ENCODE measurements around the gene ITIH5.

ITIH5 gene

DNA sequence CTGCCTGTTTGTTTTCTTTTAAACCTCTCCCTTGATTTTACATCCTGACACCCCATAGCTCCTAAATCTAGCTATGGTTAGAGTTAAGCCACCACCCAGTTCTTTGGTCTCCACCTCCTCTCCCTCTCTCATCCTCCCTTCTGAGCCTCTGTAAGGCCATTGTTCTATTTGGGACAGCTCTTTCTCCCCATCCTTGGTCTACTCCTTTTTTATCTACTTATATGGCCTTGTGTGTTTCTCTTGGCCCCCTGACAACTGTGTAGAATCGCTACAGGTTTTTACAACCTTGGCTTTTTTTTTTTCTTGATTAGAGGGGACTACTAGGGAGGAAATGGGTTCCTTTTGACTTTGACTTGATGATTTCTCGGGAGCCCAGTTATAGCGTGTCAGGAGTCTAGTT lies 3.4 kb upstream of the ITIH5 start:
- ChIA-PET CTCF (interaction anchor here (0.6 kb wide), 1 partner anchor 86 kb away, joined by 3 read pairs; no protein-coding TSS in a partner anchor), POLR2A (no interaction called here)
- DNase-seq (ENCODE audit: extremely low spot score) = no peak
- TF ChIP-seq FOXA1 (IDR thresholded peaks at IDR 0.05) = no peak
- no peak for TF ChIP-seq NFRKB (IDR thresholded peaks at IDR 0.05)
- no peak for TF ChIP-seq TARDBP (IDR thresholded peaks at IDR 0.05)
- no peak for TF ChIP-seq ELF4 (IDR thresholded peaks at IDR 0.05)
- no peak for TF ChIP-seq CTBP1 (IDR thresholded peaks at IDR 0.05; ENCODE audit: borderline replicate concordance)
- TF ChIP-seq SUZ12 (IDR thresholded peaks at IDR 0.05) = no peak
- TF ChIP-seq, protein P1, sequence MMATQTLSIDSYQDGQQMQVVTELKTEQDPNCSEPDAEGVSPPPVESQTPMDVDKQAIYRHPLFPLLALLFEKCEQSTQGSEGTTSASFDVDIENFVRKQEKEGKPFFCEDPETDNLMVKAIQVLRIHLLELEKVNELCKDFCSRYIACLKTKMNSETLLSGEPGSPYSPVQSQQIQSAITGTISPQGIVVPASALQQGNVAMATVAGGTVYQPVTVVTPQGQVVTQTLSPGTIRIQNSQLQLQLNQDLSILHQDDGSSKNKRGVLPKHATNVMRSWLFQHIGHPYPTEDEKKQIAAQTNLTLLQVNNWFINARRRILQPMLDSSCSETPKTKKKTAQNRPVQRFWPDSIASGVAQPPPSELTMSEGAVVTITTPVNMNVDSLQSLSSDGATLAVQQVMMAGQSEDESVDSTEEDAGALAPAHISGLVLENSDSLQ (IDR thresholded peaks at IDR 0.05) = no peak
- TF ChIP-seq L3MBTL2 (conservative IDR thresholded peaks at IDR 0.05) = no peak
- no peak for TF ChIP-seq ARNT (IDR thresholded peaks at IDR 0.05)
- TF ChIP-seq HDGF (IDR thresholded peaks at IDR 0.05; ENCODE audit: borderline replicate concordance) = no peak
- no peak for TF ChIP-seq BHLHE40 (IDR thresholded peaks at IDR 0.05; ENCODE audit: borderline replicate concordance)
- TF ChIP-seq FOXM1 (IDR thresholded peaks at IDR 0.05; ENCODE audit: borderline replicate concordance) = no peak
- no peak for TF ChIP-seq FOXK2 (IDR thresholded peaks at IDR 0.05)
- no peak for TF ChIP-seq LEF1 (IDR thresholded peaks at IDR 0.05; ENCODE audit: borderline replicate concordance)

DNA sequence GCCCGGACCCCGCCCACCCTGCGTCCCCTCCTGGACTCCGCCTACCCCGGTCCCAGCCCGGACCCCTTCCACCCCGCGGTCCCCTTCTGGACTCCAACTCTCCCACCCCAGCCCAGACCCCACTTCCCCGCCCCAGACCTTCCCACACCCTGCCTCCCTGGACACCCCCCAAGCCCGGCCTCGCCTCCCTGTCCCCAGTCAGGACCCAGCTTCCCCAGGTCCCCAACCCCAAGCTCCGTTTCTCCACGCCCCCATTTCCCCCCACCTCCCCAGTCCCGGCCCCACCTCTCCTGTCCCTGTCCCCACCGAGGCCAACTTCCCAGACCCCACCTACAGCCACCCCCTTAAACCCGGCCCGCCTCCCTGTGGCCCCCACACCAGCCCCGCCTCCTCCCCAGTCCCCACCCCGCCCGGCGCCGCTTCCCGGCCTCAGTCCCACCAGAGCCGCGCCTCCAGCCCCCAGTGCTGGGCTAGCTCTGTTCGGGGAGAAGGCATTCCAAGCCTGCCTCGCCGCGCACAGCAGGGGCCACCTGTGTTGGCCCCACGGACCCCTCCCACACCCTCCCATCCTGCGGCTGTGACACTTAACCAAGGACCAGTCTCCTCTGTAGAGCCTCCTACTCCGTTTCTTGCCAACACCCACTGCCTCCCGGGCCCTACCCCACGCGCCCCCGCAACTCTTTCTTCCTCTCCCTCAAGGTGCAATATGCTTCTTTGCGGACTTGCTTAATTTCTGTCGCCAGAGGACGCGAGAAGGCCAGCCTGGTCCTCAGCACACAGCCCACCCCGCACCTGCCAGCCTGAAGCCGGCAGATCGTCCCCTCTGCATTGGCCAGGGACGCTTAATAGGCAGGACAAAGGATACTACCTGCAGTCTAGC lies 736 bp upstream of the ITIH5 start:
- TF ChIP-seq, protein P1 (IDR thresholded peaks at IDR 0.05) = no peak
- TF ChIP-seq FOXA1 (IDR thresholded peaks at IDR 0.05) = no peak
- TF ChIP-seq HDGF (IDR thresholded peaks at IDR 0.05; ENCODE audit: borderline replicate concordance) = no peak
- no peak for TF ChIP-seq SP1 (IDR thresholded peaks at IDR 0.05)
- TF ChIP-seq SUZ12 (IDR thresholded peaks at IDR 0.05) = no peak
- no peak for TF ChIP-seq FOXM1 (IDR thresholded peaks at IDR 0.05; ENCODE audit: borderline replicate concordance)
- TF ChIP-seq CTBP1 (IDR thresholded peaks at IDR 0.05; ENCODE audit: borderline replicate concordance) = no peak
- TF ChIP-seq LEF1 (IDR thresholded peaks at IDR 0.05; ENCODE audit: borderline replicate concordance) = no peak
- TF ChIP-seq TARDBP (IDR thresholded peaks at IDR 0.05) = no peak
- ChIA-PET POLR2A (no interaction called here), CTCF (interaction anchor here (2.4 kb wide), 1 partner anchor 19 kb away, joined by 7 read pairs; no protein-coding TSS in a partner anchor)
- no peak for DNase-seq (ENCODE audit: extremely low spot score)

DNA sequence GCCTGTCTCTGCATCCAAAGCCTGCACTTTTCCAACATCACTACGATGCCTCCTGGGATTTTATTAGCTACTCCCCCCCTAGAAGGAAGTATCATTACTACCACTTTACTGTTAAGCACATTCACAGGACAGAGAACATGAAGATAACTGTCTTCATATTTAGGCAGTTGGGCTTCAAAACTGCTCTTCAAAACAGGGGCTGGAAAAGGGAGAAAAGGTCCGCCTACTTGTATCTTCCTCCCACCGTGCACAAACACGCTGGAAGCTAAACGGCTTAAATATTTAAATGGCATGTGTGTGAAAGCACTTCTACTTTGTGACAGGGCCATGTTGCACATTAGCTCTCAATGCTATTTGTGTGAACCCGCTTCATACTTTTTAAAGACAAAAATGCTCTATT lies 999 bp downstream of the ITIH5 start:
- TF ChIP-seq, protein P1 (IDR thresholded peaks at IDR 0.05) = no peak
- DNase-seq (ENCODE audit: extremely low spot score) = no peak
- ChIA-PET CTCF (interaction anchor here (1.3 to 2.4 kb wide), 2 partner anchors 21 to 140 kb away, joined by 5 to 7 read pairs; no protein-coding TSS in a partner anchor), POLR2A (no interaction called here)

DNA sequence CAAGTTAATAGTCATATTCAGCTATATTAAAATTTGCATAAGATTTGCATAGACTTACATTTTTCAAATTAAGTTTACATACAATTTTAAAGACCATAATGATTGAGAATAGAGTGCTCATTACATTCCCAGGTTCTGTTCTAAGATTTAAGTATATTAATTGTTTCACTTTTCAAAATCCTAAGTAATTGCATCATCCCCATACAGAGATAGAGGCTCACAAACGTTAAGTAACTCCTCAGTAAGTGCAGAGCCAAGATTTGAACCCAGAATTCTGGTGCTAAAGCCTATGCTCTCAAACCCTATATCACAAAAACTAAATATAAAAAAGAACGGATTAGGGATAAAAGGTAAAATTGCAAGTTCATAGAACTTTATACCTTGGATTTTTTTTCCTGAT lies 2.1 kb downstream of the ITIH5 start:
- no peak for TF ChIP-seq FOXM1 (IDR thresholded peaks at IDR 0.05; ENCODE audit: borderline replicate concordance)
- POLR2A ChIA-PET = no interaction called here
- CTCF ChIA-PET = interaction anchor here (1.3 kb wide), 1 partner anchor 139 kb away, joined by 5 read pairs; no protein-coding TSS in a partner anchor
- no peak for DNase-seq (ENCODE audit: extremely low spot score)

DNA sequence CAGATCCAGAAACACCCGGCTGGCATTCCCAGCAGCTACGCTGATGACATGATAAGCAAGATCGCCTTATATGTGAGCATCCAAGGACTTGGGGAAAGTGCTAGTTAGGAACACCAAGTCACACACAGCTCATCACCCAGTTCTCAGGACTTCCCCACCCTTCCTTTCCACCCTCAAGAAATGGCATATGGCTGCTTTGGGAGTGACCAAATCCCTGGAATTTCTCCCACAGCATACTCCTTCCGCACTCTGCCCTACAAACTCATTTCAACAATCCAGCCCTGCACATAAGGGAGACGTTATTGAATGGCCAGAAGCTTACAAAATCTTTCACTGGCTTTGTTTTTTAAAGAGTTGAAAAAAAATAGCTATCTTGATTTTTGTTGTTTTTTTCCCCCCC lies 4.2 kb downstream of the ITIH5 start:
- ChIA-PET CTCF (interaction anchor here (0.7 kb wide), 1 partner anchor 780 kb away, joined by 6 read pairs; no protein-coding TSS in a partner anchor), POLR2A (no interaction called here)
- no peak for TF ChIP-seq ELF4 (IDR thresholded peaks at IDR 0.05)
- no peak for TF ChIP-seq TARDBP (IDR thresholded peaks at IDR 0.05)
- no peak for TF ChIP-seq ARNT (IDR thresholded peaks at IDR 0.05)
- no peak for TF ChIP-seq HDGF (IDR thresholded peaks at IDR 0.05; ENCODE audit: borderline replicate concordance)
- TF ChIP-seq, protein P1 (IDR thresholded peaks at IDR 0.05) = no peak
- no peak for TF ChIP-seq FOXA1 (IDR thresholded peaks at IDR 0.05)
- TF ChIP-seq LEF1 (IDR thresholded peaks at IDR 0.05; ENCODE audit: borderline replicate concordance) = no peak
- TF ChIP-seq BHLHE40 (IDR thresholded peaks at IDR 0.05; ENCODE audit: borderline replicate concordance) = no peak
- TF ChIP-seq NFRKB (IDR thresholded peaks at IDR 0.05) = no peak
- DNase-seq (ENCODE audit: extremely low spot score) = no peak

DNA sequence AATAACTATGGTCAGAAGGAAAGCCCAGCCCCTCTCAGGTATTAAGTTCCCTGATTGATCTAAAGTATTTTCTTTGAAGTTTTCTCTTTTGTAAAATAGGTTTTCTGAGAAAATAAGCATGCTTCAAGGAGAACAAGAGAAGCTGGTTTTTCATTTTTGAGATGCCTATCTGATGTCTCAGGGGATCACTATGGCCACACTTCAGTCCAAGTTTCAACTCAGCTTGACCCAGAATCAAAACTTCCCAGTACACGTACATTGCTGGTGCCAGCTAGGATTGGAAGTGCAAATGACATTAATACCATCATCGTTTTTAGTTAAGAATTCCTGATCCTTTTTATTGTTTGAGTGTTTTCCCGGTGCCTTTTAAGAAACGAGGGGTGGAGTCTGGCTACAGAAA lies 7.2 kb downstream of the ITIH5 start:
- CTCF ChIA-PET = interaction anchor here (0.7 kb wide), 1 partner anchor 575 kb away, joined by 3 read pairs; no protein-coding TSS in a partner anchor
- TF ChIP-seq FOXK2 (IDR thresholded peaks at IDR 0.05) (no peak), FOXA1 (IDR thresholded peaks at IDR 0.05) (no peak), L3MBTL2 (conservative IDR thresholded peaks at IDR 0.05) (no peak), NFRKB (IDR thresholded peaks at IDR 0.05) (no peak), SUZ12 (IDR thresholded peaks at IDR 0.05) (no peak), TARDBP (IDR thresholded peaks at IDR 0.05) (no peak), BHLHE40 (IDR thresholded peaks at IDR 0.05; ENCODE audit: borderline replicate concordance) (no peak), ZNF384 (IDR thresholded peaks at IDR 0.05) (no peak), HDGF (IDR thresholded peaks at IDR 0.05; ENCODE audit: borderline replicate concordance) (no peak), ARNT (IDR thresholded peaks at IDR 0.05) (no peak), SP1 (IDR thresholded peaks at IDR 0.05) (no peak), LEF1 (IDR thresholded peaks at IDR 0.05; ENCODE audit: borderline replicate concordance) (no peak)
- TF ChIP-seq, protein P1 (IDR thresholded peaks at IDR 0.05) = no peak
- DNase-seq (ENCODE audit: extremely low spot score) = no peak
- POLR2A ChIA-PET = no interaction called here

Data from HEK293T (cell line).